DND-41 (cell line): ENCODE results near the gene C6orf52.

Source experiments
- ATAC-seq: fragments of 200-7000 bp; cut with Tn5 transposase; 3 replicates; pipeline ENCODE4 v1.9.1; 2021; ENCODE audit warnings: low read depth; ENCODE audit not compliant: insufficient read depth
- DNase-seq: peaks from one replicate; pipeline ENCODE4 v3.0.0-alpha.2; 2020
- H2AFZ ChIP-seq: 2 replicates; pipeline ENCODE4 v1.6.0; 2012; ENCODE audit warnings: low read depth, low read length
- H3K27ac ChIP-seq: 2 replicates; pipeline ENCODE4 v1.5.1; 2012; ENCODE audit warnings: low read length, inconsistent platforms
- H3K27me3 ChIP-seq: fragments of 200-600 bp; sonication (generic); 2 replicates; pipeline ENCODE4 v1.6.0; 2012; ENCODE audit warnings: low read length, mild to moderate bottlenecking, inconsistent platforms; ENCODE audit not compliant: insufficient read depth, poor library complexity
- H3K36me3 ChIP-seq: 2 replicates; pipeline ENCODE4 v1.5.1; 2012; ENCODE audit warnings: low read length, inconsistent platforms; ENCODE audit not compliant: insufficient read depth
- H3K4me1 ChIP-seq: 2 replicates; pipeline ENCODE4 v1.5.1; 2012; ENCODE audit warnings: mild to moderate bottlenecking, low read length; ENCODE audit not compliant: insufficient read depth
- H3K4me2 ChIP-seq: 2 replicates; pipeline ENCODE4 v1.6.0; 2012; ENCODE audit warnings: mild to moderate bottlenecking, moderate library complexity, low read length, inconsistent platforms; ENCODE audit not compliant: insufficient read depth
- H3K4me3 ChIP-seq, 2 experiments: fragments of 200-600 bp in 1 of 2; shearing (Covaris generic) in 1 of 2; 2 replicates each; pipeline ENCODE4 v1.5.1; 2012 to 2016; ENCODE audit warnings: inconsistent platforms in 2 of 2, low read length in 2 of 2, mild to moderate bottlenecking in 2 of 2, low read depth in 1 of 2, moderate library complexity in 1 of 2
- H3K79me2 ChIP-seq: 2 replicates; pipeline ENCODE4 v1.6.0; 2012; ENCODE audit warnings: low read length, inconsistent platforms; ENCODE audit not compliant: insufficient read depth
- H3K9ac ChIP-seq: 2 replicates; pipeline ENCODE4 v1.6.0; 2012; ENCODE audit warnings: low read depth, mild to moderate bottlenecking, inconsistent platforms, low read length, moderate library complexity
- H3K9me3 ChIP-seq: 2 replicates; pipeline ENCODE4 v1.5.1; 2012; ENCODE audit warnings: low read length, moderate library complexity, mild to moderate bottlenecking, inconsistent platforms; ENCODE audit not compliant: insufficient read depth, severe bottlenecking
- H4K20me1 ChIP-seq: 2 replicates; pipeline ENCODE4 v1.6.0; 2012; ENCODE audit warnings: low read length; ENCODE audit not compliant: insufficient read depth
- CTCF ChIP-seq: IDR thresholded peaks from 2 replicates; pipeline ENCODE4 v1.5.1; 2012; ENCODE audit warnings: borderline replicate concordance, low read length, moderate library complexity, mild to moderate bottlenecking; ENCODE audit not compliant: poor library complexity, severe bottlenecking; ENCODE audit errors: extremely low read depth
- EZH2 ChIP-seq: IDR thresholded peaks from 3 replicates; pipeline ENCODE4 v1.6.1; 2012; ENCODE audit warnings: borderline replicate concordance, low read depth, mild to moderate bottlenecking, moderate library complexity, low read length, inconsistent platforms; ENCODE audit not compliant: severe bottlenecking

C6orf52 gene

DNA sequence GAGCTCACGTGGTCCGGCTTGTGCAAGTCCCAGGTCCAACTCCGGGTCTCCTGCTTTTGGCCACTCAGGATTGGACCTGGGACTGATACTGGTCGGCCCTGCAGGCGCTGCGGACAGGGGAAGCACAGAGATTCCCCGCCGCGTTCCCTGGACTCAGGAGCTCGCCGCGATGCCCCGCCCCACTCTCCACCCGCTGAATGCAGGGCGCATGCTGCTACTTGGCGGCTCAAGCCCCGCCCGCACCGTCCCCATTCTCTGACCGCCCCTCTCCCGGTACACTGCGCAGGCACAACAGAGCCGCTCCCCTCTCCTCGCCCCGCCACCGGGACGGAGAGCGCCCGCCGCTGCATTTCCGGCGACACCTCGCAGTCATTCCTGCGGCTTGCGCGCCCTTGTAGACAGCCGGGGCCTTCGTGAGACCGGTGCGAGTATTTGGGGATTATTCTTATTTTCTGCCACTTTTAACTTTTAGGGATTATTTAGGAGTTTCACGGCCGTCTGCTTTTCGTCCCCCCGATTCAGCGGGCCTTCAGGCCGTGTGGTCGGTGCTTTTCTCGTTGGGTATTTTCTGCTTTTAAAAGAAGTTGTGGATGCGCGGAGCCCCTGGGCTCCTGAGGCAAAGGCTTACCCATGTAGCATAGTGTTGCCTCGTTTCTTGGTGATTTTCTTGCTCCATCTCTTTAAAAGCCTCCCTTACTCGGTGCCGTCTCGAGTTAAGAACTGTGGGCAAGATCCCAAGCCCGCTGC is 28.6 kb upstream of the C6orf52 start, which contains the start of gene TMEM14C:
TMEM14C (plus strand) TSS at position 251 of the 747 bp plus-strand sequence. CDS start 1,544 bp downstream, outside the sequence.
- Histone ChIP-seq H3K79me2 (peaks cover 51% of the 10 kb centered on the region), H4K20me1 (no peaks in the 10 kb centered on the region), H3K36me3 (peaks cover 22% of the 10 kb centered on the region), H3K4me2 (peak within 1 kb of the TSS; percentile 61), H3K4me3 (peak within 1 kb of the TSS; percentile 49 to 72), H3K9ac (peak within 1 kb of the TSS; percentile 91), H3K4me1 (peaks cover 65% of the 10 kb centered on the region), H3K27me3 (no peaks in the 10 kb centered on the region), H3K27ac (peak within 1 kb of the TSS; percentile 95), H2AFZ (peak within 1 kb of the TSS; percentile 86), H3K9me3 (peaks cover 7% of the 10 kb centered on the region)
- ATAC-seq = peak; percentile 87
- TF ChIP-seq EZH2 (no peak), CTCF (no peak)
- peak; percentile 95 for DNase-seq

DNA sequence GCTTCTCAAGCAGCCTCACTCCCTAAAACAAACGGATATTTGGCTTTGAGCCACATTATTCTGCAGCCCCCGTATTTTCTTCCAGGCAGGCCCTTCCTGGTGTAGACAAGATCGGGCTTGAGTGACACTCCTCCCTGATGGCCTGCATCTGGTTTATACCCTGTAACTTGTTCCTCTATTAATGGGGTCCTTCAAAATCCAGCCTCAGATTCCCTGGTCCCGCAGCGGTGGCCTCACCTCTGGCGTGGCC is 28.1 kb upstream of the C6orf52 start:
- H3K9me3 ChIP-seq = peaks cover 11% of the 10 kb centered on the region
- no peaks in the 10 kb centered on the region for H3K27me3 ChIP-seq
- no peaks in the 10 kb centered on the region for H4K20me1 ChIP-seq
- peak overlapping the region; percentile 61 for H3K4me2 ChIP-seq
- DNase-seq (no peak), ATAC-seq (peak; percentile 5; the same call in 2 of the 3 replicates)
- H3K36me3 ChIP-seq = peaks cover 18% of the 10 kb centered on the region
- peaks cover 63% of the 10 kb centered on the region for H3K4me1 ChIP-seq
- H3K79me2 ChIP-seq = peaks cover 48% of the 10 kb centered on the region
- H2AFZ ChIP-seq = peak overlapping the region; percentile 86
- H3K4me3 ChIP-seq = peak overlapping the region; percentile 49 to 72
- H3K27ac ChIP-seq = peak overlapping the region; percentile 95
- H3K9ac ChIP-seq = peak overlapping the region; percentile 91
- TF ChIP-seq CTCF (no peak), EZH2 (no peak)

- DNase-seq (peak; percentile 17), ATAC-seq (no peak)
- Histone ChIP-seq H3K4me2 (peak overlapping the region; percentile 61), H2AFZ (peak overlapping the region; percentile 86), H3K36me3 (peaks cover 18% of the 10 kb centered on the region), H3K4me3 (peak overlapping the region; percentile 49 to 72; a peak in 3 of 4 replicates), H3K9me3 (peaks cover 11% of the 10 kb centered on the region), H3K4me1 (peaks cover 63% of the 10 kb centered on the region), H3K27ac (peak overlapping the region; percentile 95), H3K79me2 (peaks cover 48% of the 10 kb centered on the region), H3K9ac (peak overlapping the region; percentile 91), H4K20me1 (no peaks in the 10 kb centered on the region), H3K27me3 (no peaks in the 10 kb centered on the region)
- no peak for TF ChIP-seq EZH2
- no peak for TF ChIP-seq CTCF
Measured at GRCh38 chr6:10721850-10722569, 27.6 kb upstream of the C6orf52 start.
